ENCODE data around the gene PCDHB6.
"Not testable (repeated sequence)": the region's sequence is repeated elsewhere in the genome, so short reads cannot be mapped to it uniquely, and the experiment has no call there.

PCDHB6 gene

GRCh38 chr5:141135718-141136266 lies 14.1 kb upstream of the PCDHB6 start:
- Histone ChIP-seq H3K18ac (ENCODE audit: low read length) (no peak overlapping the region), H3K23ac (ENCODE audit: low read depth, low read length, poor library complexity) (no peak overlapping the region), H2BK15ac (ENCODE audit: low read length) (no peak overlapping the region), H2AK5ac (ENCODE audit: low read depth, low read length) (no peak overlapping the region), H3K4me2 (ENCODE audit: insufficient read depth, low read length, poor library complexity, severe bottlenecking) (no peak overlapping the region), H4K91ac (ENCODE audit: low read depth, low read length, poor library complexity) (no peak overlapping the region), H3K9ac (ENCODE audit: low read depth, low read length, poor library complexity) (no peak overlapping the region), H3K79me1 (ENCODE audit: low read depth, low read length) (no peaks in the 10 kb centered on the region), H3K4ac (ENCODE audit: low read length) (no peak overlapping the region), H3K4me1 (ENCODE audit: control insufficient read depth in 2 of 2, insufficient read depth in 1 of 2, low read depth in 1 of 2, low read length in 2 of 2) (no peaks in the 10 kb centered on the region), H2BK12ac (ENCODE audit: low read length) (no peak overlapping the region), H3K27ac (replicated peaks; ENCODE audit: low read length) (no peak overlapping the region), H3K4me3 (ENCODE audit: low read length in 2 of 2) (peak overlapping the region; percentile 44 to 73), H4K8ac (ENCODE audit: low read depth, low read length) (no peak overlapping the region), H2BK5ac (ENCODE audit: low read length) (no peak overlapping the region), H3K14ac (ENCODE audit: low read length) (no peak overlapping the region), H2BK120ac (ENCODE audit: low read depth, low read length) (no peak overlapping the region), H2AFZ (ENCODE audit: low read length) (no peak overlapping the region), H3K9me3 (replicated peaks in 1 of 2; ENCODE audit: control insufficient read depth in 2 of 2, insufficient read depth in 1 of 2, low read depth in 1 of 2, low read length in 2 of 2) (peaks cover 10 to 42% of the 10 kb centered on the region in 2 donors), H3K36me3 (replicated peaks in 1 of 2; ENCODE audit: control insufficient read depth in 2 of 2, insufficient read depth in 2 of 2, low read length in 2 of 2) (peaks cover 0 to 3% of the 10 kb centered on the region in 2 donors), H3K27me3 (ENCODE audit: control insufficient read depth in 3 of 3, insufficient read depth in 3 of 3, low read depth in 1 of 3, low read length in 3 of 3) (no peaks in the 10 kb centered on the region)
- no CpG with 5 or more reads among the region's 19 CpGs for WGBS, 2 donors (ENCODE audit: extremely low coverage in 2 of 2, insufficient read length in 2 of 2, insufficient replicate concordance in 1 of 2)
- no peak for DNase-seq (ENCODE audit: low spot score)

- H2BK15ac ChIP-seq (ENCODE audit: low read length); H2BK5ac ChIP-seq (ENCODE audit: low read length); H3K9ac ChIP-seq (ENCODE audit: low read depth, low read length, poor library complexity); DNase-seq (ENCODE audit: low spot score); H3K36me3 ChIP-seq (replicated peaks in 1 of 2; ENCODE audit: control insufficient read depth in 2 of 2, insufficient read depth in 2 of 2, low read length in 2 of 2); H3K4me3 ChIP-seq (ENCODE audit: low read length in 2 of 2); H2AFZ ChIP-seq (ENCODE audit: low read length); H3K79me1 ChIP-seq (ENCODE audit: low read depth, low read length); H3K4ac ChIP-seq (ENCODE audit: low read length); H3K27ac ChIP-seq (replicated peaks; ENCODE audit: low read length); H4K91ac ChIP-seq (ENCODE audit: low read depth, low read length, poor library complexity); H4K8ac ChIP-seq (ENCODE audit: low read depth, low read length); H3K18ac ChIP-seq (ENCODE audit: low read length); H3K27me3 ChIP-seq (ENCODE audit: control insufficient read depth in 3 of 3, insufficient read depth in 3 of 3, low read depth in 1 of 3, low read length in 3 of 3); H2AK5ac ChIP-seq (ENCODE audit: low read depth, low read length); H3K23ac ChIP-seq (ENCODE audit: low read depth, low read length, poor library complexity); H3K14ac ChIP-seq (ENCODE audit: low read length); H2BK12ac ChIP-seq (ENCODE audit: low read length); H2BK120ac ChIP-seq (ENCODE audit: low read depth, low read length); H3K4me2 ChIP-seq (ENCODE audit: insufficient read depth, low read length, poor library complexity, severe bottlenecking); H3K4me1 ChIP-seq (ENCODE audit: control insufficient read depth in 2 of 2, insufficient read depth in 1 of 2, low read depth in 1 of 2, low read length in 2 of 2): not testable (repeated sequence)
- WGBS, 2 donors (ENCODE audit: extremely low coverage in 2 of 2, insufficient read length in 2 of 2, insufficient replicate concordance in 1 of 2) = no CpG with 5 or more reads among the region's 34 CpGs
- peaks cover 10 to 42% of the 10 kb centered on the region in 2 donors for H3K9me3 ChIP-seq (replicated peaks in 1 of 2; ENCODE audit: control insufficient read depth in 2 of 2, insufficient read depth in 1 of 2, low read depth in 1 of 2, low read length in 2 of 2)
These were observed 12.5 kb upstream of the PCDHB6 start for GRCh38 chr5:141137346-141137745.

GRCh38 chr5:141150224-141150992 lies 551 bp downstream of the PCDHB6 start:
- WGBS, 2 donors (ENCODE audit: extremely low coverage in 2 of 2, insufficient read length in 2 of 2, insufficient replicate concordance in 1 of 2) = no CpG with 5 or more reads among the region's 33 CpGs
- H3K27ac ChIP-seq (replicated peaks; ENCODE audit: low read length) = no peak overlapping the region
- H3K4me3 ChIP-seq (ENCODE audit: low read length in 2 of 2) = no peak overlapping the region
- H3K9ac ChIP-seq (ENCODE audit: low read depth, low read length, poor library complexity) = no peak overlapping the region
- H2AFZ ChIP-seq (ENCODE audit: low read length) = no peak overlapping the region
- no peak overlapping the region for H2BK5ac ChIP-seq (ENCODE audit: low read length)
- H3K27me3 ChIP-seq (ENCODE audit: control insufficient read depth in 3 of 3, insufficient read depth in 3 of 3, low read depth in 1 of 3, low read length in 3 of 3) = no peaks in the 10 kb centered on the region
- peaks cover 8 to 9% of the 10 kb centered on the region in 2 donors for H3K9me3 ChIP-seq (replicated peaks in 1 of 2; ENCODE audit: control insufficient read depth in 2 of 2, insufficient read depth in 1 of 2, low read depth in 1 of 2, low read length in 2 of 2)
- no peak overlapping the region for H2AK5ac ChIP-seq (ENCODE audit: low read depth, low read length)
- H4K91ac ChIP-seq (ENCODE audit: low read depth, low read length, poor library complexity) = no peak overlapping the region
- H2BK120ac ChIP-seq (ENCODE audit: low read depth, low read length) = no peak overlapping the region
- H3K79me1 ChIP-seq (ENCODE audit: low read depth, low read length) = no peaks in the 10 kb centered on the region
- no peaks in the 10 kb centered on the region for H3K4me1 ChIP-seq (ENCODE audit: control insufficient read depth in 2 of 2, insufficient read depth in 1 of 2, low read depth in 1 of 2, low read length in 2 of 2)
- no peak for DNase-seq (ENCODE audit: low spot score)
- H2BK15ac ChIP-seq (ENCODE audit: low read length) = no peak overlapping the region
- no peak overlapping the region for H3K18ac ChIP-seq (ENCODE audit: low read length)
- H3K23ac ChIP-seq (ENCODE audit: low read depth, low read length, poor library complexity) = no peak overlapping the region
- H3K14ac ChIP-seq (ENCODE audit: low read length) = no peak overlapping the region
- no peak overlapping the region for H3K4me2 ChIP-seq (ENCODE audit: insufficient read depth, low read length, poor library complexity, severe bottlenecking)
- no peak overlapping the region for H2BK12ac ChIP-seq (ENCODE audit: low read length)
- no peak overlapping the region for H4K8ac ChIP-seq (ENCODE audit: low read depth, low read length)
- no peak overlapping the region for H3K4ac ChIP-seq (ENCODE audit: low read length)
- H3K36me3 ChIP-seq (replicated peaks in 1 of 2; ENCODE audit: control insufficient read depth in 2 of 2, insufficient read depth in 2 of 2, low read length in 2 of 2) = no peaks in the 10 kb centered on the region

GRCh38 chr5:141150993-141151325 lies 1.1 kb downstream of the PCDHB6 start:
- no CpG with 5 or more reads among the region's 13 CpGs for WGBS, 2 donors (ENCODE audit: extremely low coverage in 2 of 2, insufficient read length in 2 of 2, insufficient replicate concordance in 1 of 2)
- H2AK5ac ChIP-seq (ENCODE audit: low read depth, low read length) = no peak overlapping the region
- no peak overlapping the region for H4K8ac ChIP-seq (ENCODE audit: low read depth, low read length)
- no peak overlapping the region for H2BK15ac ChIP-seq (ENCODE audit: low read length)
- H2BK120ac ChIP-seq (ENCODE audit: low read depth, low read length) = no peak overlapping the region
- H3K4me1 ChIP-seq (ENCODE audit: control insufficient read depth in 2 of 2, insufficient read depth in 1 of 2, low read depth in 1 of 2, low read length in 2 of 2) = no peaks in the 10 kb centered on the region
- no peak overlapping the region for H3K4ac ChIP-seq (ENCODE audit: low read length)
- no peak overlapping the region for H3K4me3 ChIP-seq (ENCODE audit: low read length in 2 of 2)
- H3K79me1 ChIP-seq (ENCODE audit: low read depth, low read length) = no peaks in the 10 kb centered on the region
- H3K9ac ChIP-seq (ENCODE audit: low read depth, low read length, poor library complexity) = no peak overlapping the region
- H2BK5ac ChIP-seq (ENCODE audit: low read length) = no peak overlapping the region
- no peak overlapping the region for H2BK12ac ChIP-seq (ENCODE audit: low read length)
- no peak overlapping the region for H4K91ac ChIP-seq (ENCODE audit: low read depth, low read length, poor library complexity)
- no peak overlapping the region for H3K14ac ChIP-seq (ENCODE audit: low read length)
- no peak overlapping the region for H3K27ac ChIP-seq (replicated peaks; ENCODE audit: low read length)
- no peaks in the 10 kb centered on the region for H3K27me3 ChIP-seq (ENCODE audit: control insufficient read depth in 3 of 3, insufficient read depth in 3 of 3, low read depth in 1 of 3, low read length in 3 of 3)
- H3K36me3 ChIP-seq (replicated peaks in 1 of 2; ENCODE audit: control insufficient read depth in 2 of 2, insufficient read depth in 2 of 2, low read length in 2 of 2) = no peaks in the 10 kb centered on the region
- H3K9me3 ChIP-seq (replicated peaks in 1 of 2; ENCODE audit: control insufficient read depth in 2 of 2, insufficient read depth in 1 of 2, low read depth in 1 of 2, low read length in 2 of 2) = peaks cover 8 to 11% of the 10 kb centered on the region in 2 donors
- no peak overlapping the region for H3K18ac ChIP-seq (ENCODE audit: low read length)
- no peak overlapping the region for H3K4me2 ChIP-seq (ENCODE audit: insufficient read depth, low read length, poor library complexity, severe bottlenecking)
- no peak for DNase-seq (ENCODE audit: low spot score)
- H3K23ac ChIP-seq (ENCODE audit: low read depth, low read length, poor library complexity) = no peak overlapping the region
- H2AFZ ChIP-seq (ENCODE audit: low read length) = no peak overlapping the region

Measured in neuronal stem cell (in vitro differentiated cells).